ENCODE data around the gene WDR17. TPM values are rescaled to one million over a fixed set of nuclear protein-coding genes. Genes with fewer than 3 reads are reported as not detected.
A peak's percentile ranks its signal among the peaks of the same experiment; 100 is the strongest.

WDR17 gene
- total RNA-seq, 4 donors from 2014 or later, result 4.0 to 14.6 (median 4.7) TPM

GRCh38 chr4:176123710-176124407 is 58.2 kb downstream of the WDR17 start:
- TF ChIP-seq CTCF (IDR thresholded peaks at IDR 0.05) (peak; percentile 33 to 56 (median 40)), POLR2A (IDR thresholded peaks at IDR 0.05) (no peak), POLR2AphosphoS5 (IDR thresholded peaks at IDR 0.05) (no peak), EP300 (IDR thresholded peaks at IDR 0.05) (no peak)
- peak; percentile 16 for ATAC-seq
- WGBS, 2 donors (ENCODE audit: low coverage in 1 of 2), result 76 to 91% methylated on average over 4 of the region's 4 CpGs
- Histone ChIP-seq H3K4me3 (no peak overlapping the region), H3K27ac (no peak overlapping the region), H3K36me3 (no peaks in the 10 kb centered on the region), H3K4me1 (no peaks in the 10 kb centered on the region), H3K9me3 (no peaks in the 10 kb centered on the region), H3K27me3 (no peaks in the 10 kb centered on the region)

- no peak overlapping the region for H3K27ac ChIP-seq
- H3K9me3 ChIP-seq, result no peaks in the 10 kb centered on the region
- 78 to 83% methylated on average over 4 of the region's 4 CpGs for WGBS, 2 donors (ENCODE audit: low coverage in 1 of 2)
- H3K4me1 ChIP-seq, result no peaks in the 10 kb centered on the region
- TF ChIP-seq POLR2A (IDR thresholded peaks at IDR 0.05), result no peak
- TF ChIP-seq POLR2AphosphoS5 (IDR thresholded peaks at IDR 0.05), result no peak
- no peak for TF ChIP-seq EP300 (IDR thresholded peaks at IDR 0.05)
- TF ChIP-seq CTCF (IDR thresholded peaks at IDR 0.05), result no peak
- no peak for ATAC-seq
- no peaks in the 10 kb centered on the region for H3K36me3 ChIP-seq
- H3K27me3 ChIP-seq, result no peaks in the 10 kb centered on the region
- H3K4me3 ChIP-seq, result no peak overlapping the region
These were observed 59.4 kb downstream of the WDR17 start for GRCh38 chr4:176125063-176125462.

GRCh38 chr4:176134670-176135069 is 69.0 kb downstream of the WDR17 start:
- TF ChIP-seq POLR2A (IDR thresholded peaks at IDR 0.05), result no peak
- no peak for TF ChIP-seq POLR2AphosphoS5 (IDR thresholded peaks at IDR 0.05)
- no peak for TF ChIP-seq EP300 (IDR thresholded peaks at IDR 0.05)
- no peak for TF ChIP-seq CTCF (IDR thresholded peaks at IDR 0.05)
- no peaks in the 10 kb centered on the region for H3K4me1 ChIP-seq

GRCh38 chr4:176137631-176138030 is 72.0 kb downstream of the WDR17 start:
- no peak for TF ChIP-seq CTCF (IDR thresholded peaks at IDR 0.05)
- TF ChIP-seq POLR2A (IDR thresholded peaks at IDR 0.05), result no peak
- TF ChIP-seq EP300 (IDR thresholded peaks at IDR 0.05), result no peak
- TF ChIP-seq POLR2AphosphoS5 (IDR thresholded peaks at IDR 0.05), result no peak
- no peak for ATAC-seq
- H3K4me1 ChIP-seq, result no peaks in the 10 kb centered on the region

More at GRCh38 chr4:176134670-176135069, 69.0 kb downstream of the WDR17 start:
- Histone ChIP-seq H3K36me3 (no peaks in the 10 kb centered on the region), H3K27ac (no peak overlapping the region), H3K4me3 (no peak overlapping the region), H3K9me3 (no peaks in the 10 kb centered on the region), H3K27me3 (no peaks in the 10 kb centered on the region)
- no peak for ATAC-seq
- WGBS, 2 donors (ENCODE audit: low coverage in 1 of 2), result 69 to 74% methylated on average over 2 of the region's 2 CpGs

GRCh38 chr4:176139518-176139917 is 73.9 kb downstream of the WDR17 start:
- TF ChIP-seq POLR2A (IDR thresholded peaks at IDR 0.05) (no peak), POLR2AphosphoS5 (IDR thresholded peaks at IDR 0.05) (no peak), EP300 (IDR thresholded peaks at IDR 0.05) (no peak), CTCF (IDR thresholded peaks at IDR 0.05) (no peak)

More at GRCh38 chr4:176137631-176138030, 72.0 kb downstream of the WDR17 start:
- Histone ChIP-seq H3K9me3 (no peaks in the 10 kb centered on the region), H3K4me3 (no peak overlapping the region), H3K27me3 (no peaks in the 10 kb centered on the region), H3K27ac (no peak overlapping the region), H3K36me3 (no peaks in the 10 kb centered on the region)

More at GRCh38 chr4:176139518-176139917, 73.9 kb downstream of the WDR17 start:
- Histone ChIP-seq H3K27me3 (no peaks in the 10 kb centered on the region), H3K36me3 (no peaks in the 10 kb centered on the region), H3K9me3 (no peaks in the 10 kb centered on the region), H3K27ac (no peak overlapping the region), H3K4me3 (no peak overlapping the region), H3K4me1 (no peaks in the 10 kb centered on the region)
- no peak for ATAC-seq

Measured in gastroesophageal sphincter (tissue), 4 donors.